Upper lobe of left lung (tissue), 6 donors: Measurements from ENCODE around the gene ARFGEF3. TPM values are rescaled to one million over a fixed set of nuclear protein-coding genes. Genes with fewer than 3 reads are reported as not detected.

ENCODE experiments used
- ATAC-seq, 2 donors: fragments of 200-7000 bp; cut with Tn5 transposase; one replicate each; pipeline ENCODE4 v1.9.1; 2022; ENCODE audit warnings: mild to moderate bottlenecking in 2 of 2, moderate library complexity in 2 of 2; ENCODE audit not compliant: low FRiP score in 2 of 2
- DNase-seq, 2 donors: peaks; one replicate each; pipeline ENCODE4 v3.0.0-alpha.2; 2019 to 2020
- H3K27ac ChIP-seq, 4 donors: fragments of 200-600 bp; sonication (generic); one replicate each; pipeline ENCODE4 v1.5.1; 2016 to 2019
- H3K27me3 ChIP-seq, 4 donors: fragments of 200-600 bp; sonication (generic); one replicate each; pipeline ENCODE4 v1.5.1; 2017 to 2019
- H3K36me3 ChIP-seq, 4 donors: fragments of 200-600 bp; sonication (generic); one replicate each; pipeline ENCODE4 v1.5.1; 2016 to 2019
- H3K4me1 ChIP-seq, 4 donors: fragments of 200-600 bp; sonication (generic); one replicate each; pipeline ENCODE4 v1.5.1; 2018 to 2019
- H3K4me3 ChIP-seq, 4 donors: fragments of 200-600 bp; sonication (generic); one replicate each; pipeline ENCODE4 v1.5.1; 2017 to 2019; ENCODE audit warnings: mild to moderate bottlenecking in 2 of 4, moderate library complexity in 1 of 4
- H3K9me3 ChIP-seq, 4 donors: fragments of 200-600 bp; sonication (generic); one replicate each; pipeline ENCODE4 v1.5.1; 2018 to 2019
- CTCF ChIP-seq, 6 experiments: fragments of 450-650 bp in 4 of 6; fragments of 200-600 bp in 2 of 6; sonication (generic) in 2 of 6; IDR thresholded peaks; one replicate each; pipeline ENCODE4 v1.5.1; 2016 to 2019; ENCODE audit warnings: antibody characterized with exemption in 6 of 6
- EP300 ChIP-seq, 4 donors: sonication (generic); formaldehyde crosslinking; IDR thresholded peaks; one replicate each; pipeline ENCODE4 v1.5.1; 2017; ENCODE audit warnings: antibody characterized with exemption in 4 of 4, control low read depth in 2 of 4
- POLR2A ChIP-seq, 4 donors: fragments of 450-650 bp; IDR thresholded peaks; one replicate each; pipeline ENCODE4 v1.5.1; 2016 to 2017; ENCODE audit warnings: antibody characterized with exemption in 4 of 4, mild to moderate bottlenecking in 2 of 4
- POLR2AphosphoS5 ChIP-seq, 2 donors: sonication (generic); formaldehyde crosslinking; IDR thresholded peaks; one replicate each; pipeline ENCODE4 v1.5.1; 2017; ENCODE audit warnings: antibody characterized with exemption in 2 of 2
- WGBS, 2 donors: methylation state at CpG; one replicate each; pipeline ENCODE4 v1.1.5; 2017 to 2018; 5-methylcytosine and 5-hydroxymethylcytosine counted together
- total RNA-seq, 6 donors: library from RNA; depleted of rRNA in 4 of 6; stranded (reverse); fragments of >200 nt in 4 of 6; gene quantifications; one replicate each; pipeline versions ENCODE4 v1.1.0 to v1.2.1, GENCODE V29; 2016 to 2021
- donor health status: DM: no; HTN: no; CAD: no; lungs with moderate emphysema.
- donor health status: DM: no; HTN: yes; CAD: no; lungs with severe emphysema.

The ARFGEF3 gene
- total RNA-seq, 6 donors from 2014 or later = 19.8 to 53.6 (median 30.5) TPM

GRCh38 chr6:138330763-138331162 is 169.0 kb downstream of the ARFGEF3 start:
- Histone ChIP-seq H3K27me3 (no peaks in the 10 kb centered on the region), H3K36me3 (peaks cover 3 to 17% (median 6%) of the 10 kb centered on the region in 4 donors), H3K27ac (no peak overlapping the region), H3K4me1 (no peaks in the 10 kb centered on the region), H3K9me3 (no peaks in the 10 kb centered on the region), H3K4me3 (no peak overlapping the region)
- WGBS, 2 donors = 88 to 92% methylated on average over 1 of the region's 1 CpG
- DNase-seq = no peak
- TF ChIP-seq EP300 (IDR thresholded peaks at IDR 0.05) (no peak), POLR2AphosphoS5 (IDR thresholded peaks at IDR 0.05) (no peak), POLR2A (IDR thresholded peaks at IDR 0.05) (no peak), CTCF (IDR thresholded peaks at IDR 0.05) (no peak)
- no peak for ATAC-seq

- Histone ChIP-seq H3K27me3 (no peaks in the 10 kb centered on the region), H3K36me3 (peaks cover 3 to 18% (median 9%) of the 10 kb centered on the region in 4 donors), H3K27ac (no peak overlapping the region), H3K9me3 (no peaks in the 10 kb centered on the region), H3K4me1 (no peaks in the 10 kb centered on the region), H3K4me3 (no peak overlapping the region)
- no peak for TF ChIP-seq CTCF (IDR thresholded peaks at IDR 0.05)
- TF ChIP-seq EP300 (IDR thresholded peaks at IDR 0.05) = no peak
- no peak for TF ChIP-seq POLR2AphosphoS5 (IDR thresholded peaks at IDR 0.05)
- TF ChIP-seq POLR2A (IDR thresholded peaks at IDR 0.05) = no peak
- 78 to 97% methylated on average over 1 of the region's 1 CpG for WGBS, 2 donors
- no peak for DNase-seq
- ATAC-seq = no peak
Observed at GRCh38 chr6:138331444-138331843, 169.7 kb downstream of the ARFGEF3 start.

- no peaks in the 10 kb centered on the region for H3K4me1 ChIP-seq
- WGBS, 2 donors = 67 to 79% methylated on average over 2 of the region's 2 CpGs
- no peaks in the 10 kb centered on the region for H3K27me3 ChIP-seq
- no peak for ATAC-seq
- no peaks in the 10 kb centered on the region for H3K9me3 ChIP-seq
- TF ChIP-seq POLR2AphosphoS5 (IDR thresholded peaks at IDR 0.05) = no peak
- no peak for TF ChIP-seq EP300 (IDR thresholded peaks at IDR 0.05)
- TF ChIP-seq POLR2A (IDR thresholded peaks at IDR 0.05) = no peak
- TF ChIP-seq CTCF (IDR thresholded peaks at IDR 0.05) = no peak
- H3K36me3 ChIP-seq = peaks cover 3 to 20% (median 11%) of the 10 kb centered on the region in 4 donors
- no peak for DNase-seq
- no peak overlapping the region for H3K27ac ChIP-seq
- no peak overlapping the region for H3K4me3 ChIP-seq
Observed at GRCh38 chr6:138331984-138332383, 170.2 kb downstream of the ARFGEF3 start.

- TF ChIP-seq EP300 (IDR thresholded peaks at IDR 0.05) (no peak), POLR2AphosphoS5 (IDR thresholded peaks at IDR 0.05) (no peak), CTCF (IDR thresholded peaks at IDR 0.05) (no peak), POLR2A (IDR thresholded peaks at IDR 0.05) (no peak)
- H3K27me3 ChIP-seq = no peaks in the 10 kb centered on the region
- H3K4me1 ChIP-seq = no peaks in the 10 kb centered on the region
- no peak for ATAC-seq
- no peaks in the 10 kb centered on the region for H3K9me3 ChIP-seq
- no peak for DNase-seq
- H3K27ac ChIP-seq = no peak overlapping the region
- no peak overlapping the region for H3K4me3 ChIP-seq
- 91 to 94% methylated on average over 12 to 14 of the region's 14 CpGs for WGBS, 2 donors
- H3K36me3 ChIP-seq = peaks cover 0 to 20% (median 16%) of the 10 kb centered on the region in 4 donors
Observed at GRCh38 chr6:138334000-138334399, 172.3 kb downstream of the ARFGEF3 start.

- no peaks in the 10 kb centered on the region for H3K27me3 ChIP-seq
- no peaks in the 10 kb centered on the region for H3K4me1 ChIP-seq
- no peak for TF ChIP-seq CTCF (IDR thresholded peaks at IDR 0.05)
- TF ChIP-seq EP300 (IDR thresholded peaks at IDR 0.05) = no peak
- TF ChIP-seq POLR2A (IDR thresholded peaks at IDR 0.05) = no peak
- TF ChIP-seq POLR2AphosphoS5 (IDR thresholded peaks at IDR 0.05) = no peak
- H3K27ac ChIP-seq = no peak overlapping the region
- no peaks in the 10 kb centered on the region for H3K9me3 ChIP-seq
- peaks cover 0 to 20% (median 16%) of the 10 kb centered on the region in 4 donors for H3K36me3 ChIP-seq
- no peak overlapping the region for H3K4me3 ChIP-seq
- DNase-seq (peak in 1 of 2 donors; percentile 48), ATAC-seq (peak in 1 of 2 donors; percentile 61)
- 88 to 95% methylated on average over 10 to 14 of the region's 14 CpGs for WGBS, 2 donors
Observed at GRCh38 chr6:138334963-138335362, 173.2 kb downstream of the ARFGEF3 start.
